Psoas muscle (tissue), 8 donors: ENCODE measurements around the gene EXD3. TPM values are rescaled to one million over a fixed set of nuclear protein-coding genes. Genes with fewer than 3 reads are reported as not detected.

Experiments
- ATAC-seq, 4 donors: fragments of 200-7000 bp; cut with Tn5 transposase; one replicate each; pipeline ENCODE4 v1.9.1; 2020; ENCODE audit warnings: moderate library complexity in 3 of 4, mild to moderate bottlenecking in 2 of 4
- DNase-seq, 2 donors: peaks; one replicate each; pipeline ENCODE4 v3.0.0-alpha.2; 2020
- H3K27ac ChIP-seq: fragments of 200-600 bp; one replicate; pipeline ENCODE4 v1.8.0; 2022
- H3K27me3 ChIP-seq, 3 donors: fragments of 200-600 bp in 1 of 3; one replicate each; pipeline versions ENCODE4 v1.6.1 to v1.8.0; 2013 to 2022; ENCODE audit warnings: low read length in 2 of 3, mild to moderate bottlenecking in 2 of 3, moderate library complexity in 1 of 3; ENCODE audit not compliant: insufficient read depth in 3 of 3
- H3K36me3 ChIP-seq, 2 donors: fragments of 200-600 bp in 1 of 2; one replicate each; pipeline versions ENCODE4 v1.6.1 to v1.8.0; 2013 to 2022; ENCODE audit warnings: low read depth in 1 of 2, mild to moderate bottlenecking in 1 of 2, moderate library complexity in 1 of 2; ENCODE audit not compliant: insufficient read depth in 1 of 2
- H3K4me1 ChIP-seq: fragments of 200-600 bp; one replicate; pipeline ENCODE4 v1.8.0; 2022
- H3K4me3 ChIP-seq: fragments of 200-600 bp; one replicate; pipeline ENCODE4 v1.8.0; 2022; ENCODE audit warnings: mild to moderate bottlenecking
- H3K9me3 ChIP-seq: fragments of 200-600 bp; one replicate; pipeline ENCODE4 v1.8.0; 2022
- CTCF ChIP-seq: fragments of 200-600 bp; IDR thresholded peaks from one replicate; pipeline ENCODE4 v1.8.0; 2022; ENCODE audit warnings: antibody characterized with exemption
- WGBS, 3 donors: extraction: QIAGEN DNeasy Blood & Tissue Kit; methylation state at CpG; one replicate each; pipeline versions ENCODE4 v1.1.6 to v1.1.7; 2013; 5-methylcytosine and 5-hydroxymethylcytosine counted together
- intact Hi-C, 2 donors: fragments of 100-400 bp; cut with DNase I; formaldehyde crosslinking; loops; one replicate each; pipeline versions ENCODE4 v1.11.0 to v1.14.2; 2022
- polyA plus RNA-seq, 3 donors: library from polyadenylated mRNA; stranded (reverse); fragments of 200-250 nt; gene quantifications; one replicate each; pipeline ENCODE4 v1.2.3, GENCODE V29; 2013
- total RNA-seq, 4 donors: library from RNA; stranded (reverse); fragmentation: NEBNext Ultra II Directional in 2 of 4; extraction: Animal tissue kit (Norgen Biotek cat#: 25700) in 2 of 4; gene quantifications; one replicate each; pipeline versions ENCODE4 v1.2.1 to v1.2.4, GENCODE V29; 2021 to 2023
- donor health status: healthy with polysubstance abuse.
- donor health status: DM: no; HTN: no; CAD: no; lungs with moderate emphysema.
- donor health status: Bipolar disorder and iron deficiency.
- donor health status: healthy.
- donor health status: DM: yes; HTN: yes; CAD: no.
- donor health status: DM: no; HTN: no; CAD: no.
- donor health status: DM: no; HTN: no; CAD: no.
- donor health status: DM: yes; HTN: yes; CAD: no.

The EXD3 gene
- total and polyA plus RNA-seq, 7 donors: 5.7 to 11.2 (median 9.4) TPM

DNA sequence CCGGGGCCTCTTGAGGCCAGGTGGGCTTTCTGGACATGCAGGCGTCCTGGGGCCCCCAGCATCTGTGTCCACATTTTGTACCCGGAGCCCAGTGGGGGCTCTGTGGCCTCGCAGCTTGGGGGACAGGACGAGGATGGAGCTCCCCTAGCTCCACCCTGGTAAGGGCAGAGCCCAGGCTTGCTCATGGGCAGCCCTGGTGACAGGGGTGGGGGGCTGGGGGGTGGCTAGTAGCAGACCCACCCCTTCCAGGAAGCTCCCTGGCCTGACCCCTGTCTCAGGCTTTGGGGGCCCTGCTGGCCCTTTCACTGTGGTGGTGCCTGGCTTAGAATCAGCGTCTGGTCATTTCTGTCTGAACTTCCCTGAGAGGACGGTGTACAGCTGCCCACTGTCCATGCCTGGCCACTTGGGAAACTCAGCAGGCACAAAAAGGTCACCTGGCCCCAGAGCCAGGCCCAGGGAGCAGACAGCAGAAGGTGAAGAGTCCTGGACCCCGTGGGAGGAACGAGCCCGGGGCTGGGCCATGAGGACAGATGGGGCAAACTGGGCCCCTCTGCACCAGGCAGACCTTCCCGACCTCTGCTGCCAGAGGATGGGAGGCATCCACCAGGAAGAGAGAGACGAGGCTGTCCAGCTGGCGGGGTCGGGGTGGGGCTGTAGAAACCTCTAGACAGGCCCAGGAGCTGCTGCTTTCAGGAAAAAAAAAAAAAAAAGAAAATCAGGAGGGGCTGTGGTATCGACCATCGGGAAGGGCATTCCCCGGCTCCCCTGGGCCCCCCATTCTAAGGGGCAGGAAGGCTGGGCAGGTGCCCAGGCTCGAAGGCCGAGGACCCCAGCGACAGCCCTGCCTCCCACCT, 52.8 kb downstream of the EXD3 start:
- WGBS, 3 donors: 73 to 77% (median 75%) methylated on average over 20 of the region's 20 CpGs
- TF ChIP-seq CTCF: no peak
- intact Hi-C loops: no loop called here
- Histone ChIP-seq H3K36me3 (peaks cover 0 to 21% of the 10 kb centered on the region in 2 donors), H3K4me1 (no peaks in the 10 kb centered on the region), H3K4me3 (no peak overlapping the region), H3K27me3 (no peaks in the 10 kb centered on the region), H3K27ac (no peak overlapping the region), H3K9me3 (no peaks in the 10 kb centered on the region)
- DNase-seq (peak in 1 of 2 donors; percentile 44), ATAC-seq (no peak)

DNA sequence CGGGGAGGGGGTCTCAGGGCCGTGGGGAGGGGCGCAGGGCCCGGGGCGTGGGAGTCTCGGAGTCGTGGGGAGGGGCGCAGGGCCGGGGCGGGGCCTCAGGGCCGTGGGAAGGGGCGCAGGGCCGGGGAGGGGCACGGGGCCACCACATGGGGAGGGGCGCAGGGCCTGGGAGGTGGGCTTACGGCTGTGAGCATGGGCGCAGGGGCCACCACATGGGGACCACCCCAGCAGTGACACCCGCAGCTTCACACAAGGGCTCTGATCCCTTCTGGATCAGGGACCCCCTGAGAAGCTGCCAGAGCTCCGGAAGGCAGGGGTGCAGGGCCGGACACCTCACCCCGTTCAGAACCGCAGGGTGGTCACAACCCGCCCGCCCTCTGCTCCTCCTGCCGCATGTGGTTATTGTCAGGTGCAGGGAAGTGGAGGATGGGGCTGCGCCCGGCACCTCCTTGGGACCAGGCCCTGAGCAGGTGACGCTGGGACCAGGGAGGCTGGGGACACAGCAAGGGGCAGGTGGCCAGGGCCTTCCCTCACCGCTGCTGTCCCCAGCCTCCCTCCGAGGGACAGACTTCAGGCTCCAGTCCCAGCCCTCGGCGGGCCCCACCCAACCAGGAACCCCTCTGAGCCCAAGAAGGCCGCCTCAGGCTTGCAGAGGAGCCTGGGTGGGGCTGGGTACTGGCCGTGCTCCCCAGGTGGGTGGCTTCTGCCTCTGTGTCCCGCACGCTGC, 53.7 kb downstream of the EXD3 start:
- Histone ChIP-seq H3K36me3 (peaks cover 0 to 19% of the 10 kb centered on the region in 2 donors), H3K27me3 (no peaks in the 10 kb centered on the region), H3K9me3 (no peaks in the 10 kb centered on the region), H3K27ac (no peak overlapping the region), H3K4me1 (no peaks in the 10 kb centered on the region), H3K4me3 (no peak overlapping the region)
- no peak for DNase-seq
- ATAC-seq: no peak
- intact Hi-C loops: no loop called here
- no peak for TF ChIP-seq CTCF
- WGBS, 3 donors: 85 to 90% (median 89%) methylated on average over 20 to 36 of the region's 36 CpGs

DNA sequence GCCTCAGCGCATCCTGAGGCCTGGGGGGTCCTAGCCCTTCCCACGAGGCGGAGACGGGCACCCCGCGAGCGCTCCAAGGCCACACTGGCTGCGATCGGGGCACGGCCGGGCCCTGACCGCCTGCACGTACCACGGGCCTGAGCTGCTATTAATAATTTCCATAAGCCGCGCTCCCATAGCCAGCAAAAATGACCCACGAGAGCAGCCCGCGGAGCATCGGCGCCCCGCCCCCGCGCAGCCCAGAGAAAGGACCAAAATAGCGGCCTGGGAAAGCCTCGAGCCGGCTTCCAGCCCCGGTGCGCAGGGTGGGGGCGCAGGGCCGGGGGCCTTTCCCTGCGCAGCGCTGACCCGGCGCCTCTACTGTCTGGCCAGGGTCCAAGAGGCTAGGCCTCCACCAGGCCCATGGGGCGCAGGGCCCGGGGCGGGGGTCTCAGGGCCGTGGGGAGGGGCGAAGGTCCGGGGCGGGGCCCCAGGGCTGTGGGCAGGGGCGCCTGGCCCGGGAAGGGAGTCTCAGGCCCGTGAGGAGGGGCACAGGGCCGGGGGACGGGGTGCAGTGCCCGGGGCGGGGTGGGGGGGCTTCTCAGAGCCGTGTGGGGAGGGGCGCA, 54.4 kb downstream of the EXD3 start:
- no peaks in the 10 kb centered on the region for H3K4me1 ChIP-seq
- H3K4me3 ChIP-seq: no peak overlapping the region
- no peaks in the 10 kb centered on the region for H3K9me3 ChIP-seq
- ATAC-seq: peak in 1 of 4 donors; percentile 10
- H3K36me3 ChIP-seq: peaks cover 0 to 12% of the 10 kb centered on the region in 2 donors
- WGBS, 3 donors: 67 to 74% (median 72%) methylated on average over 40 to 51 of the region's 51 CpGs
- peak in 1 of 2 donors; percentile 50 for DNase-seq
- no peaks in the 10 kb centered on the region for H3K27me3 ChIP-seq
- peak overlapping the region; percentile 50 for H3K27ac ChIP-seq
- no peak for TF ChIP-seq CTCF
- intact Hi-C loops: no loop called here

DNA sequence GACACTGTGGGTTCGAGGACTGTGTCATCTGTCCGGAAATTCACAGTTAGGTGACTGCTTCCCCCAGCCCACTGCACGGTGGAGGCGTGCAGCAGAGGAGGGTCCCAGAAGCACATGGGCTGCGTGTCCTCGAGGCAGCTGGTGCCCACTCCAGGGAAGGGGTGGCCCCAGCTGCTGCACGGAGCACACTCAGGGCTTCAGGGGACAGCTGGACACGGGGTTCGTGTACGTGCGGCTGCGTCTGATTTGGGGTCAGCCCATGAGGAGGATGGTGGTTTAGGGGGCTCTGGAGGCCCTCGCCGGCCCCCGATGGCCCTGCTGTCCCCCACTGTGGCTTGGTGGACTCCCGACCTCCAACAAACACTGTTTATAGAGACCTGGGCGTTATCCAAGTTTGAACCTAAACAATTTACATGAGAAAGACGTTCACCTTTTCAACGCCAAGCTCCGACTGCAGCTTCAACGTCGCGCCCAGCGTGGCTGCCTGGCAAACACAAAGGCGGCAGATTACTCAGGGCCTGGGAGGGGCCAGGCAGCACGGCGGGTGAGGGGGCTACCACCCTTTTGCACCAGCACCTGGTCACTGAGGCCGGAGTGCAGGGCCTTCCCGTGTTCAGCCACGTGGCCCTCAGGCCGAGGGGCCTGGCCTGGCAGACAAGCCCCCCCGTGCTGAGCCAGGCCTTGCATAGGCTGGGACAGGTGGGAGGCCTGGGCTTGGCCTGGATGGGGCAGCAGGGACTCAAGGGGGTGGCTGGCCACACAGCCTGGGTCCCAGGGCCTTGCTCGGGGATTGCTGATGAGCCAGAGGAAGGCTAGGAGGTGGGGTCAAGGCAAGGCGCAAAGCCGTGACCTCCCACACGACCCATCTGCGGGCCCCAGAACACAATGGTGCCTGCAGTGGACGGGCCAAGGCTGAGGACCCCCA, 55.2 kb downstream of the EXD3 start:
- H3K4me3 ChIP-seq: no peak overlapping the region
- ATAC-seq (no peak), DNase-seq (no peak)
- H3K27ac ChIP-seq: peak overlapping the region; percentile 50
- no peaks in the 10 kb centered on the region for H3K27me3 ChIP-seq
- TF ChIP-seq CTCF: no peak
- intact Hi-C loops: no loop called here
- no peaks in the 10 kb centered on the region for H3K4me1 ChIP-seq
- WGBS, 3 donors: 77 to 80% (median 78%) methylated on average over 38 of the region's 38 CpGs
- H3K36me3 ChIP-seq: peaks cover 0 to 11% of the 10 kb centered on the region in 2 donors
- no peaks in the 10 kb centered on the region for H3K9me3 ChIP-seq
